CD4-positive, alpha-beta T cell treated with Interleukin-17A for 4 hours (primary cell): ENCODE results near the gene BRI3BP.
A peak's percentile ranks its signal among the peaks of the same experiment; 100 is the strongest.
"Not testable (repeated sequence)": the region's sequence is repeated elsewhere in the genome, so short reads cannot be mapped to it uniquely, and the experiment has no call there.

Source experiments
- DNase-seq: peaks from one replicate; pipeline ENCODE4 v3.0.0-alpha.2; 2020; ENCODE audit warnings: mixed read lengths

Gene BRI3BP

GRCh38 chr12:124975276-124975675, 18.2 kb upstream of the BRI3BP start:
- DNase-seq, result no peak

DNA sequence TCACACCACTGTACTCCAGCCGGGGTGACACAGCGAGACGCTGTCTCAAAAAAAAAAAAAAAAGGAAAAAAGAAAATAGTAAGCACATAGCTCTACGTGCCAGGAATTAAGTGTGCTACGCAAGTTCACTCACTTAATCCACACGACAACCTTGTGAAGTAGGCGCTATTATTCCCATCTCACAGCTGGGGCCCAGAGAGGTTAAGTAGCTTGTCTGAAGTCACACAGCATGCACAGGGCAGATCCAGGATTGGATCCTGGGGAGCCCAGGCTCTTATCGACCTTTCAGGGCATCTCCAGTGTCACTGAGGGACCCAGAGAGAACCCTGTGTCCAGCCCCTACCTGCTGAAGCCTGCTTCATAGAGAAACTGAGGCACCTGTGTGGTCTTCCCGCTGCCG, 16.4 kb upstream of the BRI3BP start:
- no peak for DNase-seq

DNA sequence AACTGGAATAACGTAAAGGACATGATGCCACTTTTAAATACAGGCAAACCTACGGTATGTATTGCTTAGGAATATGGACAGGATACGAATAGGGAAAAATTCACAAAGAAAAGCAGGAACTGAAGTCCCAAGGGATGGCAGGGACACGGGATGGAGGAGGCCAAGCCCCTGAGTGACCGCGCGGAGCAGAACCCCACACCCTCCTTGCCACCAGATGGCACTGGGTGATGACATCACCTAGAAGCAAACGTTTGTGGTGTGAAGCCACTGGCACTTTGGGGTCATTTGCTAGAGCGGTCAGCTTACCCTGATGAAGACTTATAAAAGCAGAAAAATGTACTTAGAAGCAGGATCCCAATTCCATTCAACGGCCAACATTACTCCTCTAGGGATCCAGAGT, 13.9 kb upstream of the BRI3BP start:
- DNase-seq, result no peak

DNA sequence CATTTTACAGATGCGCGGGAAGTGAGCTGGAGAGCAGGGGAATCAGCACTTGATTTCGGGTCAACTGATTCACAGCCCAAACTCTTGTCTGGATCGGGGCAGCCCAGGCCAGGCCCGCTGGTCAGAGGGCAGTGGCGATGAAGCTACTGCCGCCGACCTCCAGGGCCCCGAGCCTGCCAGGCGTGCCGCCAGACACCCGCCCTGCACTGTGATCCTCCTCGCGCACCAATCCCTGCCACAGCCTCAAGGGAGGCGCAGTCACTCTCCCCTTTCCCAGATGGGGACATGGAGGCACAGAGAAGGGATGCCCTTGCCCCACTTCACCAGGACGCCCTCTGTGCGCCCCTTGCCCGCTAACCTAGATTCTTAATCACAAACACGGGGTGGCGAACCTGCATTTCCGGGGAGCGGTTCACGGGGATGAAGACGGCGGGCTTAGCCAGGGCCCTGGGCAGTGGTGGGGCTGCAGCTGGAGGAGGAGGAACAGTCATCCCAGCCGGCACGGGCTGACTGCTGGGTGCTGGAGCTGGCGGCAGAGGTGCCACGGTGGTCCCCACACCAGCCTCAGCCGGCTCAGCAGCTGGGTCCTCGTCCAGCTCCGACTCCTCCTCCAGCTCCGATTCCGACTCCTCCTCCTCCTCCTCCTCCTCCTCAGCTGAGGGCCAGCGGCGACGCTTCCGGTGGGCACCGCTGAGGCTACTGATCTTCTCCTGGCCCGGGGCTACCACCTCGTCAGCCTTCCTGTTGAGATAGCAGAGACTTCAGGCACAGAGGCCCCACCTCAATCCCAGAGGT, 13.2 kb upstream of the BRI3BP start:
- DNase-seq, result no peak

DNA sequence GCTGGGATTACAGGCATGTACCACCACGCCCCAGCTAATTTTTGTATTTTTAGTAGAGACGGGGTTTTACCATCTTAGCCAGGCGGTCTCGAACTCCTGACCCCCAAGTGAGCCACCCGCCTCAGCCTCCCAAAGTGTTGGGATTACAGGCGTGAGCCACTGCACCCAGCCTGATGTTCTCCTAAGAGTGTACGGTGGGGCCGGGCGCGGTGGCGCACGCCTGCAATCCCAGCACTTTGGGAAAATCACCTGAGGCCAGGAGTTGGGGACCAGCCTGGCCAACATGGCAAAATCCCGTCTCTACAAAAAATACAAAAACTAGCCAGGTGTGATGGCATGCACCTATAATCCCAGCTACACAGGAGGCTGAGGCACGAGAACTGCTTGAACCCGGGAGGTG, 6.6 kb upstream of the BRI3BP start:
- not testable (repeated sequence) for DNase-seq

- peak; percentile 87 for DNase-seq
These were observed 395 bp upstream of the BRI3BP start for GRCh38 chr12:124992874-124993625.

GRCh38 chr12:124994437-124994975, 1.1 kb downstream of the BRI3BP start:
- peak; percentile 13 for DNase-seq

DNA sequence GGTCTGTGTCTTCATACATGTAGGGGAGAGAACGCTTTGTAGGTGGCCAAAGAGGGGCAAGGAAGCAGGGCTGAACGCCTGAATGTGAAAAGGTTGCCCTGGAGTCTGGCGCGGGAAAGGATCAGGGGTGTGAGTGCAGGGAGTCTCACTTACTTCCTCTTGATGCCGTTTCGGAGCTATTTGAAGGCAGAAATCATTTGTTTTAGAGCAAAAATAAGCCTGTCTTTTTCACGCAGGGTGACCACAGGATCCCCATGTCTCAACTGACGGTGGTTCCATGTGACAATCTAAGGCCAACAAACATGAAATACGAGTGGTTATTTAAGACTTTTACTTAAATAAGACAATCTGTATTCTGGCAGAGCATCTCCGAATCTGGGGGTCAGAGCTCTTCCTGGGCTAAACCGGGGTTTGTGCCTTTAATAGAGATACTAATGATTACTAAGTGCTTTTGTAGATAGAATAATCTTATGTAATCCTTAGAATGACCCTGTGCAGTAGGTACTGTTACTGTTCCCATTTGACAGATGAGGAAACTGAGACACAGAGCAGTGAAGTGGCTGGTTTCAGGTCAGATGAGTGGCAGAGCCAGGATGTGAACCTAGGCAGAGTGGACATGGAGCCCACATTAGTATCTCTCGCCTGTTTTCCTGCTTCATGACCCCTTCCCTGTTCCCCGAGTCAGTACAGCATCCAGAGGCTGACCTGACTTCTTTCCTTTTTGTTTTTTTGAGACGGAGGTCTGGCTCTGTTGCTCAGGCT, 1.9 kb downstream of the BRI3BP start:
- DNase-seq, result no peak

GRCh38 chr12:124998705-124999104, 5.3 kb downstream of the BRI3BP start:
- DNase-seq, result no peak

GRCh38 chr12:125001636-125002035, 8.2 kb downstream of the BRI3BP start:
- DNase-seq, result no peak

- DNase-seq, result no peak
These were observed 9.6 kb downstream of the BRI3BP start for GRCh38 chr12:125003021-125003420.

- DNase-seq, result no peak
These were observed 11.2 kb downstream of the BRI3BP start for GRCh38 chr12:125004621-125005020.

GRCh38 chr12:125005652-125006051, 12.2 kb downstream of the BRI3BP start:
- no peak for DNase-seq

DNA sequence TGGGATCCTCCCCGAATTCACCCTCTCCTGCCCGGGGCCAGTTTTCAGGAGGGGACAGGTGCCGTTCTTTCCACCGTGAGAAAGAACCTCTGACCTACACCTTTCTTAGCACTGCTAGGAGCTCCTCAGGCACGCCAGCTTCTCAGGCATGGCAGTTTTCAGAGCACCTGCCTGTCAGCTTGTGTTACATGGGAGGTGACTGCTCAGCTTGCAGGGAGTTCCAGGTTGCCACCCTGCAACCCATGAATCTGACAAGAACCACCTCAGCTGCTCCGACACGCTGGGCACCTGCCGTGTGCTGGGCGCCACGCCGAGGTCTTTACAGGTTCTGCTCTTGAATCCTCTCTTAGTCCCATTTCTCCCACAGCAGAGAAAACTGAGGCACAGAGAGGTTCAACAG, 12.9 kb downstream of the BRI3BP start:
- no peak for DNase-seq

GRCh38 chr12:125013816-125014442, 20.5 kb downstream of the BRI3BP start:
- DNase-seq, result no peak

GRCh38 chr12:125014526-125014925, 21.1 kb downstream of the BRI3BP start:
- DNase-seq, result no peak

- no peak for DNase-seq
These were observed 22.4 kb downstream of the BRI3BP start for GRCh38 chr12:125015680-125016310.

DNA sequence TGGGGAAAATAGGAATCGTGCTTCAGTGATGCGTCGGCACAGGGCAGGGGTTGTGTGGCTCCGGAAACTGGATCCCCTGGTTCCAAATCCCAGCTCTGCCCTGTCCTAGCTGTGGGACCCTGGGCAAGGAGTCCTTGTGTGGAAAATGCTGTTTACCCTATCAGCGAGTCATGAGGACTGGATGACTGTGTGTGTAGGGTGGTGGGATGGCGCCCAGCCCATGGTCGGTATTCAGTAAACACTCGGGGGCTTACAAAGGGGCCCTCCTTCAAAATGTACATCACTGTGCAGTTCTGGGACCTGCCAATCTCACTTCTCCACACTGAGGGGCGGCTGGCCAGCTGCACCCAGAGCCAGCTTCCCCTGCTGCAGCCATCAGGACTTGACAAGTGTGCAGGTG, 24.4 kb downstream of the BRI3BP start:
- no peak for DNase-seq

DNA sequence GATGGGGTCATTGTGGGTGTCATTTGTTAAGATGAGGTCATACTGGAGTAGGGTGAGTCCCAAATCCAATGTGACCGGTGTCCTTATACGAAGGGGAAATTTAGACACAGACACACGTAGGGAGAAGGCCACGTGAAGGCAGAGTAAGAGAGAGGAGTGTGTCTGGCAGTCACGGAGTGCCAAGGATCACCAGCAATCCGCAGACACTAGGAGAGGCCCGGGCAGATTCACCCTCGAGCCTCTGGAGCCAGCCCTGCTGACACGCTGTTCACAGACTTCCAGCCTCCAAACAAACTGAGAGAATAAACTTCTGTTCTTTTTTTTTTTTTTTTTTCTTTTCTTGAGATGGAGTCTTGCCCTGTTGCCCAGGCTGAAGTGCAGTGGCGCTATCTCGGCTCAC, 24.9 kb downstream of the BRI3BP start:
- DNase-seq, result no peak

DNA sequence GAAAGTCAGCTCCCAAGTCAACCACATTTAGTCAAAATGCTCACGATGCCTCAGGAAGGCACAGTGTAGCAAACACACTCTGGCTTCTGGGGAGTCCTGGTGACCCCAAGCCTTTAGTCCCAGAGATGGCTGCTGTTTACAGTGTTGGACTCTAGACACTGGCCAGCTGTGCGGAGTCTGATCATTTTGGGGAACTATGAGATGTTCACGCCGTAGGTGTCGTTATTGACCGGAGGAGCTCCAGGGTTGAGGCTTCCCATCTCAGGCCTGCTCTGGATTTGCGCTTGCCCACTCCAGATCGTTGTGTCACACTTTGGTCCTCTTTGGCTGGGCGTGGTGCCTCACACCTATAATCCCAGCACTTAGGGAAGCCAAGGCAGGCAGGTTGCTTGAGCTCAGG, 27.7 kb downstream of the BRI3BP start:
- DNase-seq, result no peak

GRCh38 chr12:125021771-125022170, 28.3 kb downstream of the BRI3BP start:
- no peak for DNase-seq

DNA sequence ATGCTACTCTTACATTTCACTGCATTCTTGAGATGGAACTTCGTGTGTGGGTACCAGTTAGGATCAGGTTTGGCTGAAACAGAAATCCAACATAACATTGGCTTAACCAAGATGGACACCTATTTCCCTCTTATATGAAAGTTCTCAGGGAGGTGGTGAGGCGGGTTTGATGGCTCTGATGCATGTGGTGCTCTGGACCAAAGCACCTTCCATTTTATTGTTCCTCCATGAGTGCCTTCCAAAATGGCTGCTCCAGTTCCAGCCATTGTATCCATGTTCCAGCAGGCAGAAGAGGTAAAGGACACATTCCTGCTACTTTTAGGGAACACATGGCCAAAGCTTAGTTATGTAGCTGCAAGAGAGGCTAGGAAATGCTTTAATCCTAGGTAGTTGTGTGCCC, 29.6 kb downstream of the BRI3BP start:
- DNase-seq, result no peak
